HepG2 (cell line): ENCODE measurements around the gene SSBP4. TPM values are rescaled to one million over a fixed set of nuclear protein-coding genes. Genes with fewer than 3 reads are reported as not detected.
A peak's percentile ranks its signal among the peaks of the same experiment; 100 is the strongest.

Experiments
- ATAC-seq: fragments of 200-7000 bp; cut with Tn5 transposase; 3 replicates; pipeline ENCODE4 v1.9.1; 2020; ENCODE audit warnings: mild to moderate bottlenecking, moderate library complexity
- BruUV-seq: library from RNA; stranded (reverse); fragments of 400-500 nt; replicated peaks from 2 replicates; lab custom pipeline; 2021; lab: Mats Ljungman, UMichigan
- CTCF ChIA-PET: fragments of 300-600 bp; formaldehyde crosslinking; extraction: SDS; loops from one replicate; lab custom pipeline; 2021; ENCODE audit warnings: low total read pairs, inconsistent platforms, low intra/inter-chr PET ratio; lab: Yijun Ruan, JAX
- POLR2A ChIA-PET: fragments of 350-600 bp; sonication (Branson Sonifier 250); formaldehyde crosslinking; loops from one replicate; lab custom pipeline; 2020; ENCODE audit warnings: antibody characterized with exemption, inconsistent platforms; lab: Yijun Ruan, JAX
- DNase-seq: peaks from one replicate; pipeline ENCODE4 v3.0.0-alpha.2; 2015; ENCODE audit warnings: low spot score
- FAIRE-seq: peaks from 3 replicates; lab custom pipeline; 2011; peaks lifted over from hg19 to GRCh38; lab: Jason Lieb, UNC
- H2AFZ ChIP-seq: one replicate; pipeline ENCODE4 v1.6.1; 2011; ENCODE audit warnings: low read length, inconsistent platforms
- H3K27ac ChIP-seq: fragments of 300-600 bp; 3 replicates; pipeline ENCODE4 v1.8.0; 2011; ENCODE audit warnings: mixed run types, mild to moderate bottlenecking, mixed read lengths, low read length, inconsistent platforms; ENCODE audit not compliant: insufficient read depth; ENCODE audit errors: extremely low read length
- H3K27me3 ChIP-seq, 2 experiments: fragments of 200-600 bp in 1 of 2; 2 replicates in 1 of 2; 3 replicates in 1 of 2; pipeline versions ENCODE4 v1.6.0 to v1.8.0; 2011; ENCODE audit warnings: low read length in 2 of 2, mild to moderate bottlenecking in 2 of 2, moderate library complexity in 2 of 2, inconsistent platforms in 1 of 2; ENCODE audit not compliant: insufficient read depth in 2 of 2, control insufficient read depth in 1 of 2
- H3K36me3 ChIP-seq, 2 experiments: fragments of 200-600 bp in 1 of 2; replicated peaks in 1 of 2; 2 replicates in 1 of 2; 3 replicates in 1 of 2; pipeline versions ENCODE4 v1.5.1 to v1.8.0; 2011; ENCODE audit warnings: low read length in 2 of 2, inconsistent platforms in 1 of 2; ENCODE audit not compliant: insufficient read depth in 2 of 2, control insufficient read depth in 1 of 2
- H3K4me1 ChIP-seq: 2 replicates; pipeline ENCODE4 v1.5.1; 2012; ENCODE audit warnings: low read length, inconsistent platforms; ENCODE audit not compliant: insufficient read depth
- H3K4me2 ChIP-seq: 2 replicates; pipeline ENCODE4 v1.6.0; 2011; ENCODE audit warnings: low read depth, low read length, inconsistent platforms
- H3K4me3 ChIP-seq, 3 experiments: fragments of 200-600 bp in 1 of 3; sonication (generic), shearing (Covaris generic) in 1 of 3; replicated peaks in 1 of 3; 2 replicates each; pipeline ENCODE4 v1.5.1; 2011 to 2016; ENCODE audit warnings: low read length in 3 of 3, inconsistent platforms in 2 of 3, low read depth in 2 of 3, mild to moderate bottlenecking in 2 of 3, control low read depth in 1 of 3, mixed read lengths in 1 of 3; ENCODE audit not compliant: insufficient read depth in 1 of 3
- H3K79me2 ChIP-seq: one replicate; pipeline ENCODE4 v1.6.1; 2011; ENCODE audit warnings: low read length, inconsistent platforms; ENCODE audit not compliant: insufficient read depth
- H3K9ac ChIP-seq: 2 replicates; pipeline ENCODE4 v1.6.0; 2011; ENCODE audit warnings: mild to moderate bottlenecking, low read depth, low read length, inconsistent platforms; ENCODE audit not compliant: insufficient read depth
- H3K9me3 ChIP-seq: 2 replicates; pipeline ENCODE4 v1.5.1; 2012; ENCODE audit warnings: mild to moderate bottlenecking, low read length
- H4K20me1 ChIP-seq: 2 replicates; pipeline ENCODE4 v1.6.0; 2011; ENCODE audit warnings: inconsistent platforms, mild to moderate bottlenecking, low read length, moderate library complexity; ENCODE audit not compliant: insufficient read depth
- DMAP1 ChIP-seq: IDR thresholded peaks from 2 replicates; pipeline ENCODE4 v1.6.1; 2016
- PLRG1 ChIP-seq: fragments of 450-650 bp; conservative IDR thresholded peaks from 2 replicates; pipeline ENCODE4 v1.6.1; 2016
- TBL1XR1 ChIP-seq: fragments of 150-350 bp; IDR thresholded peaks from 2 replicates; pipeline ENCODE4 v1.6.1; 2014; ENCODE audit warnings: borderline replicate concordance, low read length; ENCODE audit not compliant: partially characterized antibody
- WIZ ChIP-seq: sonication (generic); formaldehyde crosslinking; IDR thresholded peaks from 2 replicates; pipeline ENCODE4 v1.5.1; 2020; ENCODE audit warnings: mild to moderate bottlenecking, missing genetic modification reagents
- ZNF121 ChIP-seq: sonication (generic); formaldehyde crosslinking; IDR thresholded peaks from 2 replicates; pipeline ENCODE4 v1.5.0; 2020; ENCODE audit warnings: mild to moderate bottlenecking, missing genetic modification reagents
- ZNF562 ChIP-seq: sonication (generic); formaldehyde crosslinking; IDR thresholded peaks from 2 replicates; pipeline ENCODE4 v1.8.0; 2022; ENCODE audit warnings: missing genetic modification reagents, borderline replicate concordance
- ZNF678 ChIP-seq: sonication (generic); formaldehyde crosslinking; IDR thresholded peaks from 2 replicates; pipeline ENCODE4 v1.4.0; 2020; ENCODE audit warnings: mild to moderate bottlenecking, missing genetic modification reagents
- ZNF781 ChIP-seq: sonication (generic); formaldehyde crosslinking; IDR thresholded peaks from 2 replicates; pipeline ENCODE4 v1.5.1; 2020; ENCODE audit warnings: borderline replicate concordance, mild to moderate bottlenecking, missing genetic modification reagents; ENCODE audit errors: not compliant biosample characterization
- WGBS: methylation state at CpG from one replicate; pipeline ENCODE4 v1.1.6; 2017; ENCODE audit warnings: low lambda C conversion rate; 5-methylcytosine and 5-hydroxymethylcytosine counted together
- in situ Hi-C: cut with HindIII; loops from 2 replicates; pipeline ENCODE4 v1.10.0; 2017; ENCODE audit warnings: low pct_unique_long_range_greater_than_20kb; ENCODE audit not compliant: extremely low pct_ligation_motif_present
- intact Hi-C: fragments of 100-400 bp; cut with micrococcal nuclease; formaldehyde crosslinking; loops from one replicate; pipeline ENCODE4 v1.10.0; 2022; ENCODE audit not compliant: unreplicated experiment
- polyA plus RNA-seq, 8 experiments: library from polyadenylated mRNA; depleted of rRNA in 3 of 8; stranded (reverse) in 7 of 8; unstranded in 1 of 8; fragments of >200 nt; fragmentation: Illumina TruSeq in 4 of 8; extraction: Trizol in 4 of 8; gene quantifications; 2 replicates each; pipeline versions ENCODE4 v1.2.1 to v1.2.3, GENCODE V29; 2011 to 2016; ENCODE audit warnings: low read depth in 4 of 8, missing spikeins in 1 of 8, mixed read lengths in 1 of 8; ENCODE audit not compliant: insufficient read depth in 1 of 8
- total RNA-seq, 5 experiments: library from RNA; depleted of rRNA; stranded (reverse); fragments of >200 nt; fragmentation: Illumina TruSeq; extraction: Trizol; gene quantifications; 2 replicates each; pipeline ENCODE4 v1.2.3, GENCODE V29; 2016; ENCODE audit warnings: low read depth in 1 of 5
- TF ChIP-seq, protein P1 (sequence below): sonication (generic); formaldehyde crosslinking; IDR thresholded peaks from 2 replicates; pipeline ENCODE4 v1.8.0; 2022; ENCODE audit warnings: low read depth, missing genetic modification reagents
- TF ChIP-seq, protein P2 (sequence below): sonication (generic); formaldehyde crosslinking; IDR thresholded peaks from 2 replicates; pipeline ENCODE4 v1.4.0; 2020; ENCODE audit warnings: mild to moderate bottlenecking, missing genetic modification reagents
- TF ChIP-seq, protein P3 (sequence below), 2 experiments: sonication (generic) in 1 of 2; formaldehyde crosslinking in 1 of 2; IDR thresholded peaks; 2 replicates each; pipeline versions ENCODE4 v1.6.1 to v1.9.0; 2014 to 2022; ENCODE audit warnings: antibody characterized with exemption in 1 of 2, borderline replicate concordance in 1 of 2, inconsistent platforms in 1 of 2, low read depth in 1 of 2, missing genetic modification reagents in 1 of 2

SSBP4 gene
- total and polyA plus RNA-seq, 2 of the 13 experiments (the other 11 are each of a cell fraction or from before 2014, with no cell fraction given) = 20.8 to 39.5 TPM

DNA sequence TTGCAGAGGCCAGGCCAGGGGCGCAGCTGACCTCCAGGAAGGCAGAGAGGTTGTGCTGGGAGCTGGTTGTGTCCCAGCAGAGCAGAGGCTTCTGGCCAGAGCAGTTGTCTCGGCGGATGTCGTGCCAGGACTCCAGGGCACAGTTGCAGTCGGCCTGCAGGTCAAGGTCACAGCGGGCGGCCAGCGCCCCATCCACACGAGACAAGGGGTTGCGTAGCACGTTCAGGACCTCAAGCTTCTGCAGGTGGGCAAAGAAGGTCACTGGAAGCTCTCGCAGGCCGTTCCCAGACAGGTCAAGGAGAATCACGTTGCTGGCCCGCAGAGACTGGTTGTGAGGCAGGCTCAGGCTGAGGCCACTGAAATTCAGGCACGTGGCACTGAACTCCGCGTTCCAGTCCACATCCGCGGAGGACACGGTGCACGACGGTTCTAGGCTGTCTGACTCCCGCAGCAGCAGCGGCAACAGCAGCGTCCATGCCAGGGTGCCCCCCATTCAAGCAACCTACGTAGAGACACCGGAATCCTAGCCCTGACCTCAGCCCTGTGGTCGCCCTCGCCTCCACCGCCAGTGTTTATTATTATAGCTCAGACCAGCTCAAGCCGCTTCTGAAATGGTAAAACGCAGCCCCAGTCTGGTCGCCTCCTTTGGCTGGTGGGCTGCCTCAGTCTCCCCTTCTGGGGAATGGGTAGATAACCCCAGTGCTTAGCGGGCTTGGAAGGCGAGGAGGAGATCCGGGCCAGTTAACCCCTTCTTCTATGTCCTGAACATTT, 22.5 kb upstream of the SSBP4 start:
- ChIA-PET CTCF (no interaction called here), POLR2A (interaction anchor here (1.1 to 2.5 kb wide), 4 partner anchors 8 to 32 kb away, joined by 4 to 12 read pairs (median 8); partner anchors contain the start of gene GDF15)
- ATAC-seq = peak; percentile 62
- H3K4me2 ChIP-seq = peak overlapping the region; percentile 83
- peaks cover 0 to 17% of the 10 kb centered on the region in 2 experiments; a peak in 4 of 5 replicates for H3K27me3 ChIP-seq
- H2AFZ ChIP-seq = no peak overlapping the region
- intact Hi-C loops (no loop called here), in situ Hi-C loops (no loop called here)
- no peaks in the 10 kb centered on the region for H3K36me3 ChIP-seq
- WGBS = 24% methylated on average over 8 of the region's 37 CpGs
- H3K79me2 ChIP-seq = no peaks in the 10 kb centered on the region
- H3K9ac ChIP-seq = peak overlapping the region; percentile 52
- H4K20me1 ChIP-seq = no peaks in the 10 kb centered on the region
- DNase-seq = no peak
- H3K27ac ChIP-seq = no peak overlapping the region
- BruUV-seq = no TSS peak
- no peak for FAIRE-seq
- H3K4me1 ChIP-seq = peaks cover 53% of the 10 kb centered on the region
- H3K9me3 ChIP-seq = no peaks in the 10 kb centered on the region
- H3K4me3 ChIP-seq = peak overlapping the region in 2 of 3 experiments; percentile 15 to 60; a peak in 4 of 6 replicates
- TF ChIP-seq ZNF562 (CRISPR knock-in tag) (no peak), DMAP1 (no peak), ZNF678 (CRISPR knock-in tag) (no peak; the same call in 1 of the 2 replicates), WIZ (CRISPR knock-in tag) (no peak), TBL1XR1 (no peak), ZNF121 (CRISPR knock-in tag) (no peak; the same call in 1 of the 2 replicates), PLRG1 (no peak), ZNF781 (no peak)
- TF ChIP-seq, protein P1, sequence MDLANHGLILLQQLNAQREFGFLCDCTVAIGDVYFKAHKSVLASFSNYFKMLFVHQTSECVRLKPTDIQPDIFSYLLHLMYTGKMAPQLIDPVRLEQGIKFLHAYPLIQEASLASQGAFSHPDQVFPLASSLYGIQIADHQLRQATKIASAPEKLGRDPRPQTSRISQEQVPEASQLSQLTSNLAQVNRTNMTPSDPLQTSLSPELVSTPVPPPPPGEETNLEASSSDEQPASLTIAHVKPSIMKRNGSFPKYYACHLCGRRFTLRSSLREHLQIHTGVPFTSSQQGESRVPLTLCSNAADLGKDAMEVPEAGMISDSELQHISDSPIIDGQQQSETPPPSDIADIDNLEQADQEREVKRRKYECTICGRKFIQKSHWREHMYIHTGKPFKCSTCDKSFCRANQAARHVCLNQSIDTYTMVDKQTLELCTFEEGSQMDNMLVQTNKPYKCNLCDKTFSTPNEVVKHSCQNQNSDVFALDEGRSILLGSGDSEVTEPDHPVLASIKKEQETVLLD (CRISPR knock-in tag) = no peak
- TF ChIP-seq, protein P2, sequence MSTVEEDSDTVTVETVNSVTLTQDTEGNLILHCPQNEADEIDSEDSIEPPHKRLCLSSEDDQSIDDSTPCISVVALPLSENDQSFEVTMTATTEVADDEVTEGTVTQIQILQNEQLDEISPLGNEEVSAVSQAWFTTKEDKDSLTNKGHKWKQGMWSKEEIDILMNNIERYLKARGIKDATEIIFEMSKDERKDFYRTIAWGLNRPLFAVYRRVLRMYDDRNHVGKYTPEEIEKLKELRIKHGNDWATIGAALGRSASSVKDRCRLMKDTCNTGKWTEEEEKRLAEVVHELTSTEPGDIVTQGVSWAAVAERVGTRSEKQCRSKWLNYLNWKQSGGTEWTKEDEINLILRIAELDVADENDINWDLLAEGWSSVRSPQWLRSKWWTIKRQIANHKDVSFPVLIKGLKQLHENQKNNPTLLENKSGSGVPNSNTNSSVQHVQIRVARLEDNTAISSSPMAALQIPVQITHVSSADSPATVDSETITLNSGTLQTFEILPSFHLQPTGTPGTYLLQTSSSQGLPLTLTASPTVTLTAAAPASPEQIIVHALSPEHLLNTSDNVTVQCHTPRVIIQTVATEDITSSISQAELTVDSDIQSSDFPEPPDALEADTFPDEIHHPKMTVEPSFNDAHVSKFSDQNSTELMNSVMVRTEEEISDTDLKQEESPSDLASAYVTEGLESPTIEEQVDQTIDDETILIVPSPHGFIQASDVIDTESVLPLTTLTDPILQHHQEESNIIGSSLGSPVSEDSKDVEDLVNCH (CRISPR knock-in tag) = no peak
- TF ChIP-seq, protein P3, sequence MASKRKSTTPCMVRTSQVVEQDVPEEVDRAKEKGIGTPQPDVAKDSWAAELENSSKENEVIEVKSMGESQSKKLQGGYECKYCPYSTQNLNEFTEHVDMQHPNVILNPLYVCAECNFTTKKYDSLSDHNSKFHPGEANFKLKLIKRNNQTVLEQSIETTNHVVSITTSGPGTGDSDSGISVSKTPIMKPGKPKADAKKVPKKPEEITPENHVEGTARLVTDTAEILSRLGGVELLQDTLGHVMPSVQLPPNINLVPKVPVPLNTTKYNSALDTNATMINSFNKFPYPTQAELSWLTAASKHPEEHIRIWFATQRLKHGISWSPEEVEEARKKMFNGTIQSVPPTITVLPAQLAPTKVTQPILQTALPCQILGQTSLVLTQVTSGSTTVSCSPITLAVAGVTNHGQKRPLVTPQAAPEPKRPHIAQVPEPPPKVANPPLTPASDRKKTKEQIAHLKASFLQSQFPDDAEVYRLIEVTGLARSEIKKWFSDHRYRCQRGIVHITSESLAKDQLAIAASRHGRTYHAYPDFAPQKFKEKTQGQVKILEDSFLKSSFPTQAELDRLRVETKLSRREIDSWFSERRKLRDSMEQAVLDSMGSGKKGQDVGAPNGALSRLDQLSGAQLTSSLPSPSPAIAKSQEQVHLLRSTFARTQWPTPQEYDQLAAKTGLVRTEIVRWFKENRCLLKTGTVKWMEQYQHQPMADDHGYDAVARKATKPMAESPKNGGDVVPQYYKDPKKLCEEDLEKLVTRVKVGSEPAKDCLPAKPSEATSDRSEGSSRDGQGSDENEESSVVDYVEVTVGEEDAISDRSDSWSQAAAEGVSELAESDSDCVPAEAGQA (IDR thresholded peaks at IDR 0.05; ENCODE audit: low read depth) = no peak
- TF ChIP-seq, protein P3 (CRISPR knock-in tag; IDR thresholded peaks at IDR 0.05; ENCODE audit: borderline replicate concordance) = no peak
